ENCODE measurements around the gene CDK5RAP2.
"Not testable (repeated sequence)": the region's sequence is repeated elsewhere in the genome, so short reads cannot be mapped to it uniquely, and the experiment has no call there.

CDK5RAP2 gene

DNA sequence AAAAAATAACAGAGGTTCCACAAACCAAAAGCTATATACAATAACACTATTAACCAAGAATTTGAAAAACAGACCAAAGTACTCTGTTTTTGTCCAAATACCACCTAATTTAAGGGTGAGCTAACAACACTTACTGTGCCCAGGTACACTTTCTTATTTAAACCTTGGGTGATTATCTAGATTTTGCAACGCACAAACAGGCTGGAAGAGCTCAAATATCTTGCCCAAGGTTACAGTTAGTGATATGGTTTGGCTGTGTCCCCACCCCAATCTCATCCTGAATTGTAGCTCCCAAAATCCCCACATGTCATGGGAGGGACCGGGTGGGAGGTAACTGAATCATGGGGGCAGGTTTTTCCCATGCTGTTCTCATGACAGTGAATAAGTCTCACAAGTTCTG lies 58.9 kb downstream of the CDK5RAP2 start:
- DNase-seq (ENCODE audit: low spot score): no peak
- TF ChIP-seq, protein P1, sequence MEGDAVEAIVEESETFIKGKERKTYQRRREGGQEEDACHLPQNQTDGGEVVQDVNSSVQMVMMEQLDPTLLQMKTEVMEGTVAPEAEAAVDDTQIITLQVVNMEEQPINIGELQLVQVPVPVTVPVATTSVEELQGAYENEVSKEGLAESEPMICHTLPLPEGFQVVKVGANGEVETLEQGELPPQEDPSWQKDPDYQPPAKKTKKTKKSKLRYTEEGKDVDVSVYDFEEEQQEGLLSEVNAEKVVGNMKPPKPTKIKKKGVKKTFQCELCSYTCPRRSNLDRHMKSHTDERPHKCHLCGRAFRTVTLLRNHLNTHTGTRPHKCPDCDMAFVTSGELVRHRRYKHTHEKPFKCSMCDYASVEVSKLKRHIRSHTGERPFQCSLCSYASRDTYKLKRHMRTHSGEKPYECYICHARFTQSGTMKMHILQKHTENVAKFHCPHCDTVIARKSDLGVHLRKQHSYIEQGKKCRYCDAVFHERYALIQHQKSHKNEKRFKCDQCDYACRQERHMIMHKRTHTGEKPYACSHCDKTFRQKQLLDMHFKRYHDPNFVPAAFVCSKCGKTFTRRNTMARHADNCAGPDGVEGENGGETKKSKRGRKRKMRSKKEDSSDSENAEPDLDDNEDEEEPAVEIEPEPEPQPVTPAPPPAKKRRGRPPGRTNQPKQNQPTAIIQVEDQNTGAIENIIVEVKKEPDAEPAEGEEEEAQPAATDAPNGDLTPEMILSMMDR (IDR thresholded peaks at IDR 0.05): no peak
- no peak overlapping the region for H3K27ac ChIP-seq
- H3K4me3 ChIP-seq: no peak overlapping the region

DNA sequence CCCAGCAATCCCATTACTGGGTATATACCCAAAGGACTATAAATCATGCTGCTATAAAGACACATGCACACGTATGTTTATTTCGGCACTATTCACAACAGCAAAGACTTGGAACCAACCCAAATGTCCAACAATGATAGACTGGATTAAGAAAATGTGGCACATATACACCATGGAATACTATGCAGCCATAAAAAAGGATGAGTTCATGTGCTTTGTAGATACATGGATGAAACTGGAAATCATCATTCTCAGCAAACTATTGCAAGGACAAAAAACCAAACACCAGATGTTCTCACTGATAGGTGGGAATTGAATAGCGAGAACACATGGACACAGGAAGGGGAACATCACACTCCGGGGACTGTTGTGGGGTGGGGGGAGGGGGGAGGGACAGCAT lies 64.0 kb downstream of the CDK5RAP2 start:
- not testable (repeated sequence) for H3K27ac ChIP-seq; H3K4me3 ChIP-seq; DNase-seq (ENCODE audit: low spot score)

DNA sequence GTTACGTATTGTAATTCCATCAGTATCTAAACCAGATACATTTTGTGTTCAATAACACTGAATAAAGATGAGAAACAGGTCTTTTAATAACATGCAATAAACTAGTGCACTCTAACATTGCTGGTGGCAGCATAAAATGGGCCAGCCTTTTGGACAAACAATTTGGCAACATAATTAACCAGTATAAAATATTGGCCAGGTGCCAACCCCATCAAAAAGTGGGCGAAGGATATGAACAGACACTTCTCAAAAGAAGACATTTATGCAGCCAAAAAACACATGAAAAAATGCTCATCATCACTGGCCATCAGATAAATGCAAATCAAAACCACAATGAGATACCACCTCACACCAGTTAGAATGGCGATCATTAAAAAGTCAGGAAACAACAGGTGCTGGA lies 64.5 kb downstream of the CDK5RAP2 start:
- H3K4me3 ChIP-seq; DNase-seq (ENCODE audit: low spot score); H3K27ac ChIP-seq: not testable (repeated sequence)

DNA sequence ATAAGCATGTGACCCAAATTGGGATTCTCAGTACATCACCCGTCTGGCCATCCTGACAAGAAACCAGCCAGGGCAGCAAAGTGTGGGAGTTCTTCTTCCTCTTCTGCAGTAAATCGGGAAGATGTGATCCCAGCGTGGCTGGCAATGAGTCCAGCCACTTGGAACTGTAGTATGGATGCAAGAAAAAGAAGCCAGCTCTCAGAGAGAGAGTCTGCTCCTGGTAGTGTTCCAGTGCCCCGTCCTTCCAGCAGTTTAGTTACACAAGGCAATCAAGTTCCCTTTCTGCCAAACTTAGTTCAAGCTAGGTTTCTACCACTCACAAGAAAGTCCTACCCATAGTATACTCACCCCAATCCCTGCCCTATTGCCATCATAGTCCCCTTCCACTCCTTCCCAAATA lies 65.6 kb downstream of the CDK5RAP2 start:
- Histone ChIP-seq H3K4me3 (no peak overlapping the region), H3K27ac (no peak overlapping the region)
- TF ChIP-seq, protein P1 (IDR thresholded peaks at IDR 0.05): no peak
- DNase-seq (ENCODE audit: low spot score): no peak

DNA sequence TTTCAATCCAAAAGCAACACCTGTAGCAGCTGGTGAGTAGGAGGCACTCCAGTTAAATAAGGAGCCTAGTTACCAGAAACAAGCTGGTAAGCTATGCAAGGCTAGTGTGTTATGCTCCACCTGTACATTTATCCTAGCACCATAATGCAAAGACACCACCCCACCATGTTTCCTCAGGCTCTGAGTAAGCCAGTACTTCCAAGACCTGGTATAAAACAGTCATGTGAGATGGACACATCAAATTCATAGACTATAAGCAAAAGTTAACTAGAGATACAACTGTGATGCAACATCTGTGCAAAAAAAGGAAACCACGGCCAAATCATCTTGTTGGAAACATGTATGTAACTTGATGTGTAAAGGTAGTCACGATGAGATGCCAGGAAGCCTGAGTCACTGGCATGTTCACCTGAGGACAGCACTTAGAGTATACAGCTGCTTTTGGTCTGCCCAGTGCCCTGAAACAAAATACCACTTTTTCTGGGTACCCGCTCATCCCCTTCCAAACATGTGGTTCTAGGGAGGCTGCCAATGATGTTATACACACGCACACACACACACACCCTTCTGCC lies 66.1 kb downstream of the CDK5RAP2 start:
- DNase-seq (ENCODE audit: low spot score): no peak
- H3K4me3 ChIP-seq: no peak overlapping the region
- no peak overlapping the region for H3K27ac ChIP-seq
- TF ChIP-seq, protein P1 (IDR thresholded peaks at IDR 0.05): no peak

DNA sequence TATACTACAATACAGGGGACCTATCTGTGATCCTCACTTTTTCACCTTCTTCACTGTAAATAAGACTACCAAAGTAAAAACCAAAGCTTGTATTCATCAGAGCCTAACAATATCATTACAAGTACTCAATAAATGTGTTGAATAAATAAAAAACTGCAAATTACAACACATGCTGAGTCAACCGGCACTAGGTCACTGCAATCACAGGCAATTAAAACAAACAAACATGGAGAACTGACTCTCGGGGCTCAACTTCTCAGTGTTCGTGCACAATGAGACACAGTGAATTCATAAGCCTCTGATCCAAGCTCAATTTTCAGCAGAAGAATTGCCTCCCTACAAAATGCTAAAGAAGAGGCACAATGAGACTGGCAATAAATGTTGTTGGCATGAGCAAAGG lies 69.2 kb downstream of the CDK5RAP2 start:
- DNase-seq (ENCODE audit: low spot score): no peak
- Histone ChIP-seq H3K27ac (no peak overlapping the region), H3K4me3 (no peak overlapping the region)
- TF ChIP-seq, protein P1 (IDR thresholded peaks at IDR 0.05): no peak

DNA sequence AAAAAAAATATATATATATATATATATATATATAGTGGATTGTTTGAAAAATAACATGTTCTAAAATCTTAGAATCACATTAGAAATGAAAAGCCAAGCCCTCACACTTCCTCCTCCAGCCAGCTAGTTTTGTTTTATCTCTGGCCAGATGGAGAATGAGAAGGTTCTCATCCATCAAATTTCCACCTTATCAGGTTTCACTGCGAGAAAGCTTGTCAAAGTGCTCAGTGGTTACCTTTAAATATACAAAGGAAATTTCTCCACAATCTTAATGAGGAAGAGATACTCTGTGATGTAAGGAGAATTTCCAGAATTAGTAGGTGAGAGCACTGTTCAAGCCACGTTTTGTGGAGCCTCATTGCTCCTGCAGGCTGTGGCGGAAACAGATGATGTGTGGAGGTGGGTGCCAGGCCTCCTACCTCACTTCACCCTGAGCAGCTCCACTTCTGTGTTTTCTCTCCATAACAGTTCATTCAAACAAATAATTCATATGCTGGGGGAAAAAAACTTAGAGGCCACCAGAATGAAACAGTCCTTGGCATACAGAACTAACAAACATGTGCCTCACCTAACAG lies 71.9 kb downstream of the CDK5RAP2 start:
- Histone ChIP-seq H3K4me3 (no peak overlapping the region), H3K27ac (no peak overlapping the region)
- TF ChIP-seq, protein P1 (IDR thresholded peaks at IDR 0.05): no peak
- DNase-seq (ENCODE audit: low spot score): no peak

DNA sequence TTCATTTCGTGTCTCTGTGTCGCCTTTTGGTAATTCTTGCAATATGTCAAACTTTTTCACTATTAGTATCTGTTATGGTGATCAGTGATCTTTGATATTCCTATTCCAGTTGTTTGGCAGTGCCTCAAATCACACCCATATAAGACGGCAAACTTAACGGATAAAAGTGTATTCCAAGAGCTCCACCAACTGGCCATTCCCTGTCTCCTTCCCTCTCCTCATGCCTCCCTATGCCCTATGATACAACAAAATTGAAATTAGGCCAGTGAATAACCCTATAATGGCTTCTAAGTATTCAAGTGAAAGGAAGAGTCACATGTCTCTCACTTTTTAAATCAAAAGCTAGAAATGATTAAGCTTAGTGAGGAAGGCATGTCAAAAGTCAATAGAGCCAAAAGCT lies 74.8 kb downstream of the CDK5RAP2 start:
- Histone ChIP-seq H3K27ac (no peak overlapping the region), H3K4me3 (no peak overlapping the region)
- TF ChIP-seq, protein P1 (IDR thresholded peaks at IDR 0.05): no peak
- no peak for DNase-seq (ENCODE audit: low spot score)

Measured in coronary artery (tissue), 2 donors.